GM23248 (cell line): Measurements from ENCODE around the gene VAV2.

Experiments used
- EZH2 ChIP-seq: fragments of 200-600 bp; sonication (generic); IDR thresholded peaks from 2 replicates; pipeline ENCODE4 v1.6.1; 2018; ENCODE audit warnings: antibody characterized with exemption, mild to moderate bottlenecking; ENCODE audit not compliant: insufficient read depth, poor library complexity, severe bottlenecking
- EZH2phosphoT487 ChIP-seq: fragments of 200-600 bp; sonication (generic); IDR thresholded peaks from 2 replicates; pipeline ENCODE4 v1.6.1; 2018; ENCODE audit warnings: antibody characterized with exemption, moderate library complexity, mild to moderate bottlenecking, low read depth; ENCODE audit not compliant: insufficient read depth

DNA sequence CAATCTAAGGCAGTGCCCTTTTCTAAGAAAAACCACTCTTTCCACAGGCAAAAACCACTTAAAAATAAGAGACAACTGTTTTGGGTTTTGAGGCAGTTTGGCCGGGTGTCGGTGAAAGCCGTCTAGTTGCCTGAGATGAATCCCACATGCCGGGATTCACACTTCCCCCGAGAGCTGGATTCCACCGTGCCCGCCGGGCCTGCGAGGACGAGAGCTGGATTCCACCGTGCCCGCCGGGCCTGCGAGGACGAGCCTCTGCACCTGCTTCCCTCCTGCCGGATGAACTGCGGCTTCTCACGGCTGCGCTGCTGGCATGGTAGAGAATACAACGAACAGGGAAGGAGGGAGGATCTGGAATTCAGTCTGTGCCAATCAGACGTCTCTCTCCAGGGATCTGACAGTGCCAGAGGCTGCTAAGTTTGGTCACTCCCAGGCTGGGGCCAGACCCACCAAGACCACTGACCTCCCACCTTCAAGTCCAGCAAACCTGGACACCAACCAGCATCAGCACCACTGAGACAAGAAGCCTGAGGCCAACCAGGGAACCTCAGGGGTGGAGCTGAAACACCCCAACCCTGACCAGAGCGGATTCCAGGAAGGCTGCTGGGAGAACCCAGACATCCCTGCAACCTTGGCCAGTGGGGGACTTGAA, 23.0 kb downstream of the VAV2 start:
- no peak for TF ChIP-seq EZH2phosphoT487
- no peak for TF ChIP-seq EZH2
